H9 (cell line): ENCODE data around the gene FLRT2. TPM values are rescaled to one million over a fixed set of nuclear protein-coding genes. Genes with fewer than 3 reads are reported as not detected.

Source experiments
- DNase-seq: peaks from one replicate; pipeline ENCODE4 v3.0.0-alpha.2; 2017
- H2AFZ ChIP-seq: one replicate; pipeline ENCODE4 v1.6.1; 2013; ENCODE audit warnings: mild to moderate bottlenecking, low read length, control low read depth, moderate library complexity
- H2AK5ac ChIP-seq: 2 replicates; pipeline ENCODE4 v1.6.1; 2013; ENCODE audit warnings: low read length, control low read depth, mixed read lengths; ENCODE audit not compliant: insufficient read length
- H2BK120ac ChIP-seq: one replicate; pipeline ENCODE4 v1.6.1; 2013; ENCODE audit warnings: low read depth, mild to moderate bottlenecking, low read length, control low read depth, inconsistent platforms; ENCODE audit not compliant: poor library complexity, severe bottlenecking
- H2BK12ac ChIP-seq: 2 replicates; pipeline ENCODE4 v1.6.1; 2013; ENCODE audit warnings: low read length, control low read depth, mixed read lengths, low read depth; ENCODE audit not compliant: insufficient read length
- H2BK15ac ChIP-seq: 2 replicates; pipeline ENCODE4 v1.6.1; 2013; ENCODE audit warnings: low read depth, low read length, control low read depth
- H2BK20ac ChIP-seq: one replicate; pipeline ENCODE4 v1.6.1; 2013; ENCODE audit warnings: low read depth, mild to moderate bottlenecking, low read length, control low read depth, inconsistent platforms; ENCODE audit not compliant: poor library complexity, severe bottlenecking
- H2BK5ac ChIP-seq: 2 replicates; pipeline ENCODE4 v1.6.1; 2013; ENCODE audit warnings: low read length, control low read depth, mixed read lengths; ENCODE audit not compliant: insufficient read length
- H3K14ac ChIP-seq: 2 replicates; pipeline ENCODE4 v1.6.1; 2013; ENCODE audit warnings: low read length, control low read depth; ENCODE audit not compliant: insufficient read depth
- H3K18ac ChIP-seq: 2 replicates; pipeline ENCODE4 v1.6.1; 2013; ENCODE audit warnings: low read depth, mild to moderate bottlenecking, mixed read lengths, low read length, control low read depth; ENCODE audit not compliant: insufficient read length
- H3K23ac ChIP-seq: 2 replicates; pipeline ENCODE4 v1.6.1; 2013; ENCODE audit warnings: low read length, control low read depth, mixed read lengths, low read depth; ENCODE audit not compliant: insufficient read length
- H3K23me2 ChIP-seq: 2 replicates; pipeline ENCODE4 v1.6.1; 2013; ENCODE audit warnings: low read depth, mild to moderate bottlenecking, mixed read lengths, low read length, control low read depth; ENCODE audit not compliant: insufficient read length, poor library complexity, severe bottlenecking
- H3K27ac ChIP-seq: 2 replicates; pipeline ENCODE4 v1.5.1; 2013; ENCODE audit warnings: low read length, control low read depth, mixed read lengths, low read depth; ENCODE audit not compliant: insufficient read length
- H3K27me3 ChIP-seq: 2 replicates; pipeline ENCODE4 v1.6.1; 2013; ENCODE audit warnings: low read length, control low read depth, inconsistent platforms; ENCODE audit not compliant: insufficient read depth
- H3K4ac ChIP-seq: 2 replicates; pipeline ENCODE4 v1.6.1; 2013; ENCODE audit warnings: low read depth, mild to moderate bottlenecking, control low read depth, inconsistent platforms, low read length, moderate library complexity
- H3K4me1 ChIP-seq: 2 replicates; pipeline ENCODE4 v1.6.1; 2013; ENCODE audit warnings: low read length, control low read depth, inconsistent platforms; ENCODE audit not compliant: insufficient read depth
- H3K4me2 ChIP-seq: 2 replicates; pipeline ENCODE4 v1.6.1; 2013; ENCODE audit warnings: low read length, control low read depth, mixed read lengths; ENCODE audit not compliant: insufficient read length, insufficient read depth
- H3K56ac ChIP-seq: 2 replicates; pipeline ENCODE4 v1.6.1; 2013; ENCODE audit warnings: low read depth, mild to moderate bottlenecking, mixed read lengths, low read length, control low read depth; ENCODE audit not compliant: insufficient read length
- H3K79me1 ChIP-seq: 2 replicates; pipeline ENCODE4 v1.6.1; 2013; ENCODE audit warnings: low read depth, mild to moderate bottlenecking, moderate library complexity, low read length, control low read depth, inconsistent platforms; ENCODE audit not compliant: insufficient read depth, poor library complexity, severe bottlenecking
- H3K79me2 ChIP-seq: 2 replicates; pipeline ENCODE4 v1.6.1; 2013; ENCODE audit warnings: low read length, control low read depth, inconsistent platforms; ENCODE audit not compliant: insufficient read depth
- H3K9ac ChIP-seq: 2 replicates; pipeline ENCODE4 v1.6.1; 2013; ENCODE audit warnings: low read length, control low read depth, mixed read lengths; ENCODE audit not compliant: insufficient read length; ENCODE audit errors: extremely low read depth
- H3K9me3 ChIP-seq: one replicate; pipeline ENCODE4 v1.6.1; 2013; ENCODE audit warnings: low read depth, low read length, inconsistent platforms; ENCODE audit not compliant: control insufficient read depth
- H3T11ph ChIP-seq: one replicate; pipeline ENCODE4 v1.6.1; 2013; ENCODE audit warnings: mild to moderate bottlenecking, low read length, control low read depth, inconsistent platforms
- H4K20me1 ChIP-seq: one replicate; pipeline ENCODE4 v1.6.1; 2013; ENCODE audit not compliant: control insufficient read depth, insufficient read length, insufficient read depth
- H4K5ac ChIP-seq: 2 replicates; pipeline ENCODE4 v1.6.1; 2013; ENCODE audit warnings: low read depth, mild to moderate bottlenecking, mixed read lengths, low read length, control low read depth; ENCODE audit not compliant: insufficient read length
- H4K8ac ChIP-seq: replicated peaks from 2 replicates; pipeline ENCODE4 v1.6.1; 2013; ENCODE audit warnings: low read length, control low read depth, mixed read lengths, low read depth; ENCODE audit not compliant: insufficient read length
- H4K91ac ChIP-seq: 2 replicates; pipeline ENCODE4 v1.6.1; 2013; ENCODE audit warnings: low read depth, mild to moderate bottlenecking, moderate library complexity, mixed read lengths, low read length, control low read depth; ENCODE audit not compliant: insufficient read length
- H3K27ac Mint-ChIP-seq, 3 experiments: 2 replicates in 2 of 3; 3 replicates in 1 of 3; pipeline ENCODE4 v1.8.0; 2020 to 2021; ENCODE audit warnings: mixed read lengths in 3 of 3, mild to moderate bottlenecking in 1 of 3, moderate library complexity in 1 of 3
- H3K27me3 Mint-ChIP-seq: 2 replicates; pipeline ENCODE4 v1.8.0; 2021; ENCODE audit warnings: low read depth, mild to moderate bottlenecking, moderate library complexity, mixed read lengths
- H3K36me3 Mint-ChIP-seq, 3 experiments: 2 replicates in 2 of 3; 3 replicates in 1 of 3; pipeline ENCODE4 v1.8.0; 2020 to 2021; ENCODE audit warnings: low read depth in 3 of 3, mixed read lengths in 3 of 3; ENCODE audit not compliant: insufficient read depth in 1 of 3
- H3K4me1 Mint-ChIP-seq, 2 experiments: 2 replicates each; pipeline ENCODE4 v1.8.0; 2020; ENCODE audit warnings: mixed read lengths in 2 of 2
- H3K4me3 Mint-ChIP-seq, 2 experiments: 2 replicates in 1 of 2; 3 replicates in 1 of 2; pipeline ENCODE4 v1.8.0; 2020 to 2021; ENCODE audit warnings: mild to moderate bottlenecking in 2 of 2, mixed read lengths in 2 of 2, moderate library complexity in 1 of 2
- H3K9me3 Mint-ChIP-seq, 2 experiments: 2 replicates in 1 of 2; 3 replicates in 1 of 2; pipeline ENCODE4 v1.8.0; 2020; ENCODE audit warnings: mild to moderate bottlenecking in 2 of 2, mixed read lengths in 2 of 2, moderate library complexity in 1 of 2
- CTCF ChIP-seq: fragments of 200-600 bp; sonication (generic); conservative IDR thresholded peaks from 3 replicates; pipeline ENCODE4 v1.8.0; 2021; ENCODE audit warnings: antibody characterized with exemption, mild to moderate bottlenecking
- WGBS: extraction: QIAGEN DNeasy Blood & Tissue Kit; methylation state at CpG from one replicate; pipeline ENCODE4 v1.1.7; 2013; ENCODE audit warnings: missing lambda C conversion rate, low lambda C conversion rate, mixed read lengths; ENCODE audit not compliant: insufficient read length; ENCODE audit errors: extremely low coverage; 5-methylcytosine and 5-hydroxymethylcytosine counted together
- total RNA-seq: library from RNA; stranded (reverse); gene quantifications from 2 replicates; pipeline ENCODE4 v1.2.1, GENCODE V29; 2021

FLRT2 gene
- total RNA-seq, 1 experiment from 2014 or later: 3.3 TPM

- DNase-seq: no peak
- Histone ChIP-seq H3K14ac (no peak overlapping the region), H3K23me2 (no peaks in the 10 kb centered on the region), H4K20me1 (no peaks in the 10 kb centered on the region), H3K4ac (no peak overlapping the region), H3K56ac (no peak overlapping the region), H2BK5ac (no peak overlapping the region), H2BK120ac (no peak overlapping the region), H3K23ac (no peak overlapping the region), H3K27ac (no peak overlapping the region), H2AK5ac (no peak overlapping the region), H4K91ac (no peak overlapping the region), H2BK12ac (no peak overlapping the region), H4K8ac (no peak overlapping the region), H4K5ac (no peak overlapping the region), H3K18ac (no peak overlapping the region), H2AFZ (no peak overlapping the region), H3K4me1 (no peaks in the 10 kb centered on the region; the same call in 1 of the 2 replicates), H2BK15ac (no peak overlapping the region), H3K9me3 (no peaks in the 10 kb centered on the region), H3K79me2 (no peaks in the 10 kb centered on the region), H3K4me2 (no peak overlapping the region), H3T11ph (no peak overlapping the region), H3K9ac (no peak overlapping the region), H3K27me3 (no peaks in the 10 kb centered on the region), H2BK20ac (no peak overlapping the region), H3K79me1 (no peaks in the 10 kb centered on the region)
- Mint-ChIP-seq H3K4me1 (peaks cover 26% of the 10 kb centered on the region in 2 experiments), H3K27me3 (no peaks in the 10 kb centered on the region), H3K36me3 (no peaks in the 10 kb centered on the region), H3K9me3 (no peaks in the 10 kb centered on the region), H3K4me3 (no peak overlapping the region), H3K27ac (no peak overlapping the region)
- TF ChIP-seq CTCF: no peak
- WGBS: no CpG with 5 or more reads among the region's 3 CpGs
Measured at GRCh38 chr14:85564841-85565527, 35.0 kb downstream of the FLRT2 start.
